ENCODE data around the gene TPM1.

GRCh38 chr15:63071288-63071909 lies 28.9 kb downstream of the TPM1 start:
- no peak for TF ChIP-seq POLR2A (IDR thresholded peaks at IDR 0.05)
- TF ChIP-seq, protein P1, sequence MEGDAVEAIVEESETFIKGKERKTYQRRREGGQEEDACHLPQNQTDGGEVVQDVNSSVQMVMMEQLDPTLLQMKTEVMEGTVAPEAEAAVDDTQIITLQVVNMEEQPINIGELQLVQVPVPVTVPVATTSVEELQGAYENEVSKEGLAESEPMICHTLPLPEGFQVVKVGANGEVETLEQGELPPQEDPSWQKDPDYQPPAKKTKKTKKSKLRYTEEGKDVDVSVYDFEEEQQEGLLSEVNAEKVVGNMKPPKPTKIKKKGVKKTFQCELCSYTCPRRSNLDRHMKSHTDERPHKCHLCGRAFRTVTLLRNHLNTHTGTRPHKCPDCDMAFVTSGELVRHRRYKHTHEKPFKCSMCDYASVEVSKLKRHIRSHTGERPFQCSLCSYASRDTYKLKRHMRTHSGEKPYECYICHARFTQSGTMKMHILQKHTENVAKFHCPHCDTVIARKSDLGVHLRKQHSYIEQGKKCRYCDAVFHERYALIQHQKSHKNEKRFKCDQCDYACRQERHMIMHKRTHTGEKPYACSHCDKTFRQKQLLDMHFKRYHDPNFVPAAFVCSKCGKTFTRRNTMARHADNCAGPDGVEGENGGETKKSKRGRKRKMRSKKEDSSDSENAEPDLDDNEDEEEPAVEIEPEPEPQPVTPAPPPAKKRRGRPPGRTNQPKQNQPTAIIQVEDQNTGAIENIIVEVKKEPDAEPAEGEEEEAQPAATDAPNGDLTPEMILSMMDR (IDR thresholded peaks at IDR 0.05 in 4 of 5, conservative IDR thresholded peaks at IDR 0.05 in 1 of 5) = no peak

Data from gastrocnemius medialis (tissue), 4 donors.